Liver (tissue), 3 donors: ENCODE data around the gene PVALEF.

ENCODE experiments used
- CTCF ChIP-seq: fragments of 150-350 bp; IDR thresholded peaks from 2 replicates; pipeline ENCODE4 v1.5.1; 2017; ENCODE audit warnings: improper control_type of control experiment, low read depth, low read length; ENCODE audit not compliant: missing input control
- GABPA ChIP-seq, 2 donors: IDR thresholded peaks in 1 of 2; conservative IDR thresholded peaks in 1 of 2; 2 replicates each; pipeline ENCODE4 v1.6.1; 2016; ENCODE audit warnings: antibody characterized with exemption in 2 of 2, mild to moderate bottlenecking in 1 of 2, moderate library complexity in 1 of 2
- MAX ChIP-seq: IDR thresholded peaks from 2 replicates; pipeline ENCODE4 v1.6.1; 2016; ENCODE audit warnings: antibody characterized with exemption
- SP1 ChIP-seq: IDR thresholded peaks from 2 replicates; pipeline ENCODE4 v1.6.1; 2018; ENCODE audit warnings: antibody characterized with exemption, mild to moderate bottlenecking
- ZBTB33 ChIP-seq: IDR thresholded peaks from 2 replicates; pipeline ENCODE4 v1.6.1; 2016; ENCODE audit warnings: antibody characterized with exemption
- donor health status: healthy.
- donor health status: healthy.

DNA sequence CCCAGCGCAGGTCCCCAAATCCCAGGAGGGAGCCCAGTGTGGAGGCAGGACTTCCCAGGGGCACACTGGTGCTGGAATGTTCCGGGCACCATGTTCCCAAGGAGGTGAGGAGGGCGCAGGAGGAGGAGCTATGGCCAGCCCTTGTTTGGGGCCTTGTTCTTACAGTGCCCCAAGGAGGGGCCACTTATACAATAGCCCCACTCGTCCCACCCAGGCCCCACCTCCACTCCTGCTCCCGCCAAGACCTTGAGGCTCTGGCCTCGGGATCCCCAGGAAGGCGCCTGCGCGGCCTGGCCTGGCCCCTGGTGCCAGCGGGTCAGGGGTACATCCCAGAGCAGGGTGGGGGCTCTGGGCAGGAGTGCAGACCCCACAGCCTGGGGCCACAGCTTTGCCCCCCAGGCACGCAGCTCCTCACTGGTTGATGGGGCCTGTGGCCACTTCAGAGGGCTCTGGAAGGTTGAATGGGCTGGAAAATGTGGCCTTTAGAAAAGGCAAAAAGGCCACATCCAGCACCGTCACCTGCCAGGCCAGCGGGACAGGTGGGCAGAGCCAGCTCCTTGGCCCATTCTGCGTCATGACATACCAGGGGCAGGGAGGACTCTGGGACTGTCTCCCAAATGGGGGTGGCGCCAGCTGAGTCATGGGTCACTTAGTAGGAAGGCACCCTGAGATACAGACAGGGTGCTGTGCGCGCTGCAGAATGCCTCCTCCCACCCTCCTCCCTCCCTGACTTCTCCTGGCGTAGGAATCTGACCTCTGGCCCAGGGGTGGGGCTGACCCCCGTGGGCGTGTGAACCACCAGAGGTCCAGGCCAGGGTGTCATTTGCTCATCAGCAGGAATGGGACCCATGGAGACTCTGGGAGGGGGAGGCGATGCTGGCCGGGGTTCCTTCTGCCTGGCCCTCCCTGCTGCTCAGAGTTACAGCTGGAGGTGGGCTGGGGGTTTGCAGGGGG is 32.3 kb upstream of the PVALEF start:
- TF ChIP-seq SP1 (no peak), CTCF (no peak), MAX (no peak), GABPA (IDR thresholded peaks at IDR 0.05 in 1 of 2, conservative IDR thresholded peaks at IDR 0.05 in 1 of 2) (no peak), ZBTB33 (no peak)
